Activated CD4-positive, alpha-beta T cell treated with anti-CD3 and anti-CD28 coated beads for 36 hours (primary cell): Measurements from ENCODE around the gene CAPN13. TPM values are rescaled to one million over a fixed set of nuclear protein-coding genes. Genes with fewer than 3 reads are reported as not detected.

Source experiments
- ATAC-seq: fragments of 200-7000 bp; cut with Tn5 transposase; one replicate; pipeline ENCODE4 v1.10.0; 2021; ENCODE audit warnings: mild to moderate bottlenecking, moderate library complexity
- CTCF ChIA-PET: fragments of 350-600 bp; sonication (Branson Sonifier 250); formaldehyde crosslinking; loops from one replicate; lab custom pipeline; 2021; ENCODE audit warnings: antibody characterized with exemption; lab: Charles Lee
- POLR2A ChIA-PET: fragments of 350-600 bp; sonication (Branson Sonifier 250); formaldehyde crosslinking; loops from one replicate; lab custom pipeline; 2021; ENCODE audit warnings: antibody characterized with exemption, inconsistent platforms; lab: Charles Lee
- DNase-seq: peaks from one replicate; pipeline ENCODE4 v3.0.0-alpha.2; 2020
- H3K27ac Mint-ChIP-seq: one replicate; pipeline ENCODE4 v1.8.0; 2021; ENCODE audit warnings: mixed read lengths
- H3K27me3 Mint-ChIP-seq: one replicate; pipeline ENCODE4 v1.8.0; 2021; ENCODE audit warnings: mixed read lengths
- H3K36me3 Mint-ChIP-seq: one replicate; pipeline ENCODE4 v1.8.0; 2021; ENCODE audit warnings: low read depth, mixed read lengths
- H3K4me1 Mint-ChIP-seq: one replicate; pipeline ENCODE4 v1.8.0; 2021; ENCODE audit warnings: mixed read lengths
- H3K4me3 Mint-ChIP-seq: one replicate; pipeline ENCODE4 v1.8.0; 2021; ENCODE audit warnings: mild to moderate bottlenecking, moderate library complexity, mixed read lengths
- H3K9me3 Mint-ChIP-seq: one replicate; pipeline ENCODE4 v1.8.0; 2021; ENCODE audit warnings: low read depth, mixed read lengths
- intact Hi-C, 2 experiments: fragments of 100-400 bp; cut with DNase I in 1 of 2; cut with micrococcal nuclease in 1 of 2; formaldehyde crosslinking; loops; one replicate each; pipeline versions ENCODE4 v1.14.2 to v1.15.1; 2022 to 2024; cut with DNase I, micrococcal nuclease
- total RNA-seq, 2 experiments: library from RNA; stranded (reverse); gene quantifications; one replicate each; pipeline ENCODE4 v1.2.3, GENCODE V29; 2021

The CAPN13 gene
- total RNA-seq, 2 experiments from 2014 or later, result not detected

DNA sequence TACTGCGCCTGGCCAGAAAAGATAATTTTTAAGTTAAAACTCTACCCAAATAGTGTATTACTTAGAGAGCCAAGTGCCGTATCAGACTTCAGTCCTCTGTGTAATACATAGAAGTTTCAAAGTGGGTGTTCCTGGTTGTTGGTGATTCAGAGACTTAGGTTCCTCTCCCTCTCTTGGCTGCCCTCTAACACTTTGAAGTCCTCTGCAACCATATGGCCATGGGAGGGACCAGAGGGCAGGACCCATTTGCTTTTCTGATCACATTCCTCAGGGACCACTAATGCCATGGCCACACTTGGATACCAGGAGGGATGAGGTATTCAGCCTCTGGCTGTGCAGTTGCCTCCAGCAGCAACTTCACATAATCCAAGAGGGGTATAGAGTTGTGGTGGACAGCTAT is 131.5 kb downstream of the CAPN13 start:
- no peak for ATAC-seq
- Mint-ChIP-seq H3K36me3 (no peaks in the 10 kb centered on the region), H3K9me3 (no peaks in the 10 kb centered on the region), H3K27ac (no peak overlapping the region), H3K4me3 (no peak overlapping the region), H3K4me1 (no peaks in the 10 kb centered on the region), H3K27me3 (peaks cover 5% of the 10 kb centered on the region)
- CTCF ChIA-PET, result interaction anchor here (1.1 kb wide), 1 partner anchor 269 kb away, joined by 3 read pairs; no protein-coding TSS in a partner anchor
- POLR2A ChIA-PET, result no interaction called here
- no peak for DNase-seq
- intact Hi-C loops, result no loop called here

DNA sequence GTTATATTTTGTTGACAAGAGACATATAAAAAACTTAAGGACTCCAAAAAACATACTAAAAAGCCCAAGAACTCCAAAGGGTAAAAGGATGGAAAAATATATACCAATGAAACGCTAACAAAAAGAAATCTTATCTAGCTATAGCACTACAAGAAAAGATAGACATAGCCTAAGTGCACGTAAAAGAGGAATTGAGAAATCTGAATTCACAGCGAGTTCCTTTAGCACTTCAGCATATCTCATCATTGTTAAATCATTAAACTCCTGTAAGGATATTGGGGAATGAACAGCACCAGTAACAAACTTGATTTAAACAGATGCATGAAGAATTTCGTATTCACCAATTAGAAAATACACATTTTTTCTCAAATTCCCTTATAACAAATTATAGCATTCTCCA is 134.1 kb downstream of the CAPN13 start:
- Mint-ChIP-seq H3K27me3 (peaks cover 8% of the 10 kb centered on the region), H3K4me1 (no peaks in the 10 kb centered on the region), H3K9me3 (peaks cover 5% of the 10 kb centered on the region), H3K27ac (no peak overlapping the region), H3K36me3 (no peaks in the 10 kb centered on the region), H3K4me3 (no peak overlapping the region)
- ATAC-seq (no peak), DNase-seq (no peak)
- ChIA-PET CTCF (interaction anchor here (1.4 kb wide), 1 partner anchor 39 kb away, joined by 5 read pairs; no protein-coding TSS in a partner anchor), POLR2A (no interaction called here)
- intact Hi-C loops, result no loop called here
